D721Med (cell line): ENCODE results near the gene PDE8A.

ENCODE experiments used
- DNase-seq: peaks from one replicate; pipeline ENCODE4 v3.0.0; 2011; ENCODE audit warnings: low spot score; ENCODE audit not compliant: insufficient read length
- FAIRE-seq: peaks from 2 replicates; lab custom pipeline; 2011; peaks lifted over from hg19 to GRCh38; lab: Jason Lieb, UNC
- CTCF ChIP-seq: IDR thresholded peaks from 2 replicates; pipeline ENCODE4 v1.5.1; 2012; ENCODE audit warnings: mild to moderate bottlenecking, control low read depth; ENCODE audit not compliant: insufficient read depth; ENCODE audit errors: missing control alignments

Gene PDE8A

DNA sequence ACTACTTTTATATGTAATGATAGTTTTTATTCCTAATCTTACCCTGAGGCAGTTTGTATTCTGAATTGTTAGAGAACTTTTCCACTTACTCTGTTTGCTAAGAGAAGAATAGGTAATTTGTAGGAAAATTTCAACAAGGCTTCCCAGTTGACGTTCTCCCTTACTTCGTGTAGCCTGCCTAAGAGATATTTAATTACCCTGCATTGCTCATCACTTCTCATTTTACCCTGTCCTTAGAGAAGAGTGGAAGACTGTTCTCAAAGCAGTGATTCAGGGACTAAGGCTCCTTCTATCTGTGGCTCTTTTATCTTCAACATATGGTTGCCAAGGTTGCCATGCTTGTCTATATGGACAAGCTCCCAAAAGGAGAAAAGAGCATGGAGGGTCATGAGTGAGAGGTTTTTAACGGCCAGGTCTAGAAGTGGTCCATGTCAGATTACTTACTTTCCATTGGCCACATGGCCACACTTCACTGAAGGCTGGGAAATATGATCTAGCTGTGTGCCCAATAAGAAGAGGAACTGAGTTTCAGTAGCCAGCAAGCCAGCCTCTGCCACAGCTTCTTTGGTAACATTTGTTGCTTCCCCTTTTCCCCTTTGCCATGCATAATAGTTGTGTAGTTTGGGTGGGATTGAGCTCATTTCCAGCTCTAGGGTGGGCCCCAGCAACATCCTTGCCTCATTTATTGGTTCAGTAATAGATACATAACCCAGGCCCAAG is 22.1 kb downstream of the PDE8A start:
- no peak for TF ChIP-seq CTCF
- no peak for DNase-seq
- no peak for FAIRE-seq

GRCh38 chr15:85004550-85004949 is 22.9 kb downstream of the PDE8A start:
- no peak for FAIRE-seq
- no peak for TF ChIP-seq CTCF
- DNase-seq = no peak

- DNase-seq (no peak), FAIRE-seq (no peak)
- TF ChIP-seq CTCF = no peak
These were observed 23.7 kb downstream of the PDE8A start for GRCh38 chr15:85005319-85005718.

- FAIRE-seq (no peak), DNase-seq (no peak)
- no peak for TF ChIP-seq CTCF
These were observed 24.1 kb downstream of the PDE8A start for GRCh38 chr15:85005746-85006145.

GRCh38 chr15:85006201-85006600 is 24.5 kb downstream of the PDE8A start:
- TF ChIP-seq CTCF = no peak
- DNase-seq = no peak
- FAIRE-seq = no peak

- FAIRE-seq (no peak), DNase-seq (no peak)
- no peak for TF ChIP-seq CTCF
These were observed 25.0 kb downstream of the PDE8A start for GRCh38 chr15:85006655-85007054.

DNA sequence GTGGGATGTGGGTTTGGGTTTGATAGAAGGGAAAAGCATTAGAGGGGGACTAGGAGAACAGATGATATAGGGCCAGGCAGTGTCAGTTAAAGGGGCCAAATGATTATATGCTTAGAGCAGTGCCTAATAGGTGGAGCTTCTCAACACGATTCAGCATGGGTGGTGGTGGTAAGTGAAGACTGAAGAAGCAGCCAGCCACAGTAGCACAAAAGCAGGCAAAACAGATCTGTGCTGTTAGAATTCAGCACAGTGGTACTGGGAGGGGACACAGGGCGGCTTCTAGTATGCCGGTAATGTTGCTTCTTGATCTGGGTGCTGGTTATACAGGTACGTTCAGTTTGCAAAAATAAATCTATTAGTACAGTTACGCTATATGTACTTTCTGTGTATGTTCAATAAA is 25.5 kb downstream of the PDE8A start:
- DNase-seq = no peak
- FAIRE-seq = no peak
- TF ChIP-seq CTCF = no peak
